ENCODE results near the gene DZIP1.

Gene DZIP1

DNA sequence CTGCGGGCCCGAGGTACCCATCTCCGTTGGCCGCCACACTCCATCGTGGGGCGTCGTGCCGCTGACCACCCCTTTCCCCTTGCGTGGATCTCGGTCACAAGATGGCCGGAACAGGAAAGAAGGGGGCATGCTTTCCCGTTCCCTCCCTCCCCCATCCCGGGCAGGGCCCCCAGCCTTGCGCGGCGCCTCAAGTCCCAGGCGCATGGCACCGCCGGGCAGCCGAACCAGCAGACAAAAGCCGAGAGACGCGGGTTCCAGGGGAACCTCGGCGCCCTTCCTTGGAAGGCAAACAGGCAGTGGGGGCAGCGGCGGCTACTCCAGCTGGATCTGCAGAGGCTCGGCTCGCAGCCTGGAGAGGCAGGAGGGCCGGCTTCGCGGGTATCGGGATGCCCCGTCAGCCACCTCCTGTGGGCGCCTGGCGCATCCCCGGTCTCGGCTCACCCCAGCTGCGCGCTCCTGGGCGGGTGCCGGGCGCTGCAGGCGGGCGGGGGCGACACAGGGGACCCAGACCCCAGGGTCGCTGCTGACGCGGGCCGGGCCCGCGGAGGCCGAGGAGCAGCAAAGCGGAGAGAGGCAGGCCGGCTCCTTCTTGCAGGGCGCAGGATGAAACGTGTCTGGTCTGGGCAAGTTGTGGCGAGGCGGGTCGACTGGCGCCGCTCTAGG is 439 bp downstream of the DZIP1 start:
- DNase-seq (ENCODE audit: low read depth in 2 of 2), result no peak

DNA sequence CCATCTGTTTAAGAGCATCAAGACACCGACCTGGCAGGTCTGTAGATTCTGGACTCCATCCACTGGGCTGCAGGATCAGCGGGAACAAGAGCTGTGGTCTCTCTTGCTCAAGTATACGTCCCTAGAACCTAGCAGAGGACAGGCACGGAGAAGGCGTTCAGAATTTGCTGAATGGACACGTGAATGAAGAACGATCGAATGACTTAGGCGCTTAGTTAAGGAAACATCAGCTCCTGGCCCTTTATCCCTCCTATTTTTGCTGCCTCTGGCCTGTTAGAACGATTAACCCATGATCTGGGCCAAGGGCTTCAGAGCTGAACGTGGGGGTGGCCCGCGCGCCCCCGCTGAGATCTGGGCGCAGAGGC is 953 bp downstream of the DZIP1 start:
- DNase-seq (ENCODE audit: low read depth in 2 of 2), result no peak

DNA sequence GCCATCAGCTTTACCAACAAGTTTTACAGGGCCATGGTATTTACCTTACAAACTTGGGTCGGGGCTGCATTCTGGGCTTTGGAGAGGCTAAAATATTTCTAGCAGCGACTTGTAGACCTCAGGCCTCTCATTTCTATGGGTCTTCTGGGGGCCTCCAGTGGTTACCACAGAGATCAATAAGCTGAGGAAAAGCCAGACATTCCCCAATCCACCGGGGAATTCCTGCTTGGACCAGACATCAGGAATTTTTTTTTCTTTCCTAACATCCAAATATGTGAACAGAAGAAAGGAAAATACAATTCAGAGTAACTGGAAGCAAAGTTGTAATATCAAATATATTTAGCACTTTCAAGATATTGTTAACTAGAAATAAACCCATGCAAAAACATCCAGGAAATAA is 1.5 kb downstream of the DZIP1 start:
- no peak for DNase-seq (ENCODE audit: low read depth in 2 of 2)

DNA sequence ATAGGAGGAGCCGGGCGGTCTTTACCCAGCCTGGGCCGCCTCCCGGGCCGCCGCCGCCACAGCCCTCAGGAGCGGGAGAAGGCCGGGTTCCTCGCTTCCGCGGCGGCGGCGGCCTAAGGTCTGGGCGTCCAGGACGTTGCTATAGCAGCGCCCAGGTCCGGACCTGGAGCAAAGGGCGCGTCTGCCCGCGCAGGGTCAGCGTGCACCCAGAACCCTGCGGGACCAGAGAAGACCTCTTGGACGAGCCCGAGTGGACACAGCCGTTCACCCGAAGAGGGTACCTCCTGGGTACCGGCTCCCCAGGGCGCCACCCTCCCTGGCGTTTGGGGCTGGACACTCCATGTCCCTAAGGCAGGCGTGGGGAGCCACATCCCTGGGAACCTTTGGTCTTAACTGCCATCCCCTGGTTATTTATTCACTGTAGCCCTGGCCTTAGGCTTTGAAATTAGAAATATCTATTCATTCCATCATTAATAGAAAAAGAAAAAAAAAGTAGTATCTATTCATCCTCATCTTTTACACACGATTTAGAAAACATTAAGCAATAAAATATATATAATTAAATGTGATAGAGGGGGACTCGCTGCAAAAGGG is 2.4 kb downstream of the DZIP1 start:
- no peak for DNase-seq (ENCODE audit: low read depth in 2 of 2)

DNA sequence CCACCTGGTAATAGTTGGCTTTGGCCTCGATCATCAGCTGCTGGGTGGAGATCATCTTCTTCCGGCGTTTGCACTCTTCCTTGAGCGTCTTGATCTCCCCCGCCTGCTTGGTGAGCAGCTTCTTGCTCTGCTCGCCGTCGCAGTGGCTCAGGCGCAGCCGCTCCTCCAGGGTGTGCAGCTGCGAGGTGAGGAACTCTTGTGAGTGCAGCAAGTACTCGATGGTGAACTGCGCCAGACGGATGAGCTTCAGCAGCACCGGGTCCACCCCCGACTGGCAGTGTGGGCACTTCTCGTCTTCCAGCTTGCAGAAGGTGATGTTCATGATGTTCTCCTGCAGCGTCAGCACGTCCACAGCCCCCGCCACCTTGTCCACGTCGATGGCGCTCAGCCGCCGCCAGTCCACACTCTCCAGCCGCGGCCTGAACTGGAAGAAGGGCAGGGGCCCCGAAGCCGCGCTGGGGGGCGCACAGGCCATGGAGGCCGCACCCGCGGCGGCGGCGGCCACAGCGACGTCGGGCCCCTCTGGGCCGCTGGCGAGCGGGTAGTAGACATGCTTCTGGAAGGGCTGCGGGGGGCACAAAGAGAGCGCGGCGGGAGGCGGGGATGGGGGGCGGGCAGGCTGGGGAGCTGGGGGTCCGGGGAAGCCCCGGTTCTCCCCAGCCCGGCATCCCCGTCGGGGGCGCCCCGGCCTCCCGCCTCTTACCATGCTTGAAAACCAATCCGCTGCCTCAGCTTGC is 3.0 kb downstream of the DZIP1 start:
- DNase-seq (ENCODE audit: low read depth in 2 of 2), result no peak

DNA sequence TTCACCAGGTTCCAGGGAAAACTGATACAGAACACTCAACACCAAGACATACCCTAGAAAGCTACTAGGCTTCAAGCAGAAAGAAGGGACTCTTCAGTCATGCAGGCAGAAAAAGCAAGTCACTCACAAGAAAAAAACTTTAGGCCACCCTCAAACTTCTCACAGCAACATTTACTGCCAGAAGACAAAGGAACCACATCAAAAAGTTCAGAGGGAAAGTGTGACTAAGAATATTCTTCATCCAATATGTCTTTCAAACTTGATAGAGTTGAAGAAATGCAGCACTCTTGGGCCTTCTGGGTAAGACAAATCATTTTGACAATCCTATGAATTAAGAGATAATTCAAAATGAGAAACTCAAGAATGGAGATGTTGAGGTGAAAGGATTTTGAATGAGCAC is 7.7 kb downstream of the DZIP1 start:
- no peak for DNase-seq (ENCODE audit: low read depth in 2 of 2)

DNA sequence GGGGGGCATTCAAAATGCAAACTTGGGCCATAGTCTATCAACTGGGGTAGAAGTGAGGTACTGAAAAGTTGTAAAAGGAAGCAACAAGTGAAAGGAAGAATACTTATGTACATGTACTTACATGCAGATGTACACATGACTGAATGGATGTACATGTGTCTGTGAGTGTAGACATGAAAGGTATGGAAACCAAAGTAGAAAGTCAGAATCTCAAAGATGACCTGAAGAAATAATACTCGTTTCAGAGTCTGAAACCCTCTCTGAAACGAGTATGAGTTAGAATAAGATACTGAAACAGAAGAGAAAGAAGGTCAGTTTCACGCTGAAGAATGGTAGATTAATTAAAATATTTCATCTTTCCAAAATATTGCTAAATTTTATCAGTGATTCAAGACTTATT is 13.9 kb downstream of the DZIP1 start:
- DNase-seq (ENCODE audit: low read depth in 2 of 2), result no peak

DNA sequence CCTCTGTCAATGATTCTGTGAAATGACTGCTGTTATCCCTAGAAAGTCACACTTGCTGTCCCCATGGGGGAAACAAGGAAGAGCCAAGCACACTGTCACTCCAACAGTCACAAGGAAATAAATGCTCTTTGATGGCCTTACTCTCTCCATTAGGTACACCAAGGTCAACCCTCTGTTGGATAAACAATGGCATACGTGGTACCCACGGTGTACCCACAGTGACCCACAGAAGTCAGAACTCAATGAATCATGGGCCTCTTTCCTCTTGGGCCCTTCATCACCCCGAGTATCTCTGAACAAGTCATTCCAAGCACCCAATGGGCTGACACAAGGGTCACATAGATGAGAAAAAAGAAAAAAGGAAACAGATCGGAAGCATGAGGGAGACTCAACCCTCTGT is 15.4 kb downstream of the DZIP1 start:
- no peak for DNase-seq (ENCODE audit: low read depth in 2 of 2)

DNA sequence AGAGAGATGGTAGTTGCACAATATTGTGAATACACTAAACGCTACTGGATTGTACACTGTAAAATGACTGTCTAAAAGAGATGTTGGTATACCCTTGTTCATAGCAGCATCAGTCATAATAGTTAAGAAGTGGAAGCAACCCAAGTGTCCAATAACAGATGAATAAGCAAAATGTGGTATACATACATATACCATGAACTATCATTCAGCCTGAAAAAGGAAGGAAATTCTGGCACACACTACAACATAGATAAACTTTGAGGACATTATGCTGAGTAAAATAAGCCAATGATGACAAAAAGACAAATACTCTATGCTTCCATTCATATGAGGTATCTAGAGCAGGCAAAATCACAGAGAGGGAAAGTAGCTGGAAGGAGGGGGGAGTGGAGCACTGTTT is 16.0 kb downstream of the DZIP1 start:
- DNase-seq (ENCODE audit: low read depth in 2 of 2), result no peak

DNA sequence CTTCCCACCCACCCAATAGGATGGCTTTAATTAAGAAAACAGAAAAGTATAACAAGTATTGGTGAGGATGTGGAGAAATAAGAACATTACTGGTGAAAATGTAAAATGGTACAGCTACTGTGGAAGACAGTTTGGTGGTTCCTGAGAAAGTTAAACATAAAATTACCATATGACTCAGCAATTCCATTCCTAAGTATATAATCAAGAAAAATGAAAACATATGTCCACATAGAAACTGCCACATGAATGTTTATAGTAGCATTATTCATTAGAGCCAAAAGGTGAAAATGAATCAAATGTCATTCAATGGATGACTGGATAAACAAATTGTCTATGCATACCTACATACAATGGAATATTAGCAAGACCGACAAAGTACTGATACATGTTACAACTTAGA is 16.9 kb downstream of the DZIP1 start:
- DNase-seq (ENCODE audit: low read depth in 2 of 2), result no peak

DNA sequence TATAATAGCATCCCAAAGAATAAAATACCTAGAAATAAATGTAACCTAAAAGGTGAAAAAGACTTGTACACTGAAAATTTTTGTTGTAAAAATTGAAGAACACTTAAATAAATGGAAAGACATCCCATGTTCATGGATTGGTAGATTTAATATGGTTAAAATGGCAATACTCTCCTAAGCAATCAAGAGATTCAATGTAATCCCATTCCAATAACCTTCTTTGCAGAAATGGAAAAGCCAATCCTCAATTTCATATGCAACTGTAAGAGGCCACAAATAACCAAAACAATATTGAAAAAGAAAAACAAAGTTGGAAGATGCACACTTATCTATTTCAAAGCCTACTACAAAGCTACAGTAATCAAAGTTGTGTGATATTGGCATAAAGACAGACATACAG is 17.7 kb downstream of the DZIP1 start:
- DNase-seq (ENCODE audit: low read depth in 2 of 2), result no peak

DNA sequence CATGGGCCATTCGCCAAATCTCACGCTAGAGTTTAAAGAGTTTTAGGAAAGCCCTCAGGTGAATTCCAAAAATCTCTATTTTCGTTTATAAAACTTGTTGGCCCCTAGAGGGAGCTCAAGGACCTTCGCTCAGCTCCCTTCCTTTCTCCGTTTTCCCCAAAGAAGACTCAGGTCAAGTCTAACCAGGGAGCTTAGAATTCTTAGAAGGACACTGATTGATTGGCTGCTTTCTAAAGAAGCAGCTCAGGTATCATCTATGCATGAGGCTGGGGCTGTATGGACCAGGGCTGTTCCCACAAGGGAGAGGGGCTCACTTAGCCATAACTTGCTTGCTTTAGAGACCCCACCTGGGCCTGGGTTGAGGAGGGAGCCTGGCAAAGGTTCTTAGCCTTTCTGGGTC is 20.5 kb downstream of the DZIP1 start:
- no peak for DNase-seq (ENCODE audit: low read depth in 2 of 2)

DNA sequence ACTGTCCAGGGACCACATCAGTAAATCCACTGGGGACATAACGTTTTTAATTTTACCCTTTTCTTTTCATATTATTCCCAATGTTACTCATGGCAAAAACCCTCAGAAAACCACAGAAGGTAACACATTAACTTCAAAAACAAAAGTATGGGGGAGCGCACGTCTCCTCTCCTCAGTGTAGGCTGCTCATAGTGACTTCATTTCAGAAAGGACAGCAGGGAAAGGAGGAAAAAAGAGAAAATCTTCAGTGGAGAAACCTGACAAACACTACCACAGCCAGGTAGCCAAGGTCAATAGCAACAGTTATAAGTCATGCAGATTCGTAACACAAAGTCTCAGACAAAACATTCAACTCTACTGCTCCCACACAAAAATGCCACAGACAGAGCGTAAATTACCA is 21.4 kb downstream of the DZIP1 start:
- DNase-seq (ENCODE audit: low read depth in 2 of 2), result no peak

DNA sequence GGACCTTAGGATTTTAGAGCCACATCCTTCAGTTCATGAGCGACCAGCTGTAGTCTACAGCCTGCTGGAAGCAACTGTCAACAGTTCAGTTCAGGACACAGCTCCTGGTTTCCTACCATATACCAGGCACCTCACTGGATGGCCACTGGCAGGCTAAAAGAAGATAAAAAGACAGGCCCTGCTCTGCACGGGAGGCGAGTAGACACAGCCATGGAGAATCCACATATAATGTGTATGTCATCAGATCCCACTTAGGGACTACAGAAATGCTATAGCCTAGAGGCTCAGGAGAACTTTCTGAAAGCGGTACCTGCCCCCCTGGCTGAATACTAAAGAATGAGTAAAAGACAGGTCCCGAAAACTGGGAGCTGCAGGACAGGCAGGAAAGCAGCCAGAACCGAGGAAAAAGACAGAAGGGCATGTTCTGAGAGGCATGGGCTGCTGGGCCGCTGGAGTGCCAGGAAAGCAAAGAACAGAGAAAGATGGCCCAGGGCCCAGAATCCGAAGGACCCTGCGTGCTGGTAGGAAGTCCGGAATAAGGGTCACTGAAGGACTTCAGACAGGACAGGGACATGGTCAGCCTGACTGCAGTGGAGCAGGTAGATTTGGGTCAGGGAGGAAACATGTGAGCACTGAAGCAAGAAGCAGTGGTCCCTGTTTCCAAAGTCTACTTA is 23.5 kb downstream of the DZIP1 start:
- no peak for DNase-seq (ENCODE audit: low read depth in 2 of 2)

DNA sequence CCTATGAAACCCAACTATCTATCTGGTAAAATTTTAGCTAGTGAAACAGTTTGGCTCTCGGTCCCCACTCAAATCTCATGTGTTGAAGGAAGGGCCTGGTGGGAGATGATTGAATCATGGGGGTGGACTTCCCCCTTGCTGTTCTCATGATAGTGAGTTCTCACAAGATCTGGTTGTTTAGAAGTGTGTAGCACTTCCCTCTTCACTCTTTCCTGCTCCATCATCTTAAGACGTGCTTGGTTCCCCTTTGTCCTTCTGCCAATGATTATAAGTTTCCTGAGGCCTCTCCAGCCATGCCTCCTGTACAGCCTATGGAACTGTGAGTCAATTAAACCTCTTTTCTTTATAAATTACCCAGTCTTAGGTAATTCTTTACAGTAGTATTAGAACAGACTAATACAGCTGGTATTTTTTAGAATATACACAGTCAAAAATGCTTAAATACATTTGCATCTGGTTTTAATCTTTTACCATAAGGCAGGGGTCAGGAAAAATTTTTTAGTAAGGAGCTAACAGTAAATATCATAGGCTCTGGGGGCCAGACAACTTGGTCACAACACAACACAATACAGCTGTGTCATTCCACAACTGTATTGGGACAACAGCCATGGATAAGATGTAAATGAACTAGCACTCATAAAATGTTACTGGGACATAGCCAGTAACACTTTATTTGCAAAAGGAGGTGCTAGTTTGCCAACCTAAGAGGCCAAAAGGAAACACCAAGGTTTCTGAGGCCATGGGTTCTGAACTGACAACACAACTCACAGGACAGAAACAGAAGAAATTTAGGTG is 24.3 kb downstream of the DZIP1 start:
- DNase-seq (ENCODE audit: low read depth in 2 of 2), result no peak

DNA sequence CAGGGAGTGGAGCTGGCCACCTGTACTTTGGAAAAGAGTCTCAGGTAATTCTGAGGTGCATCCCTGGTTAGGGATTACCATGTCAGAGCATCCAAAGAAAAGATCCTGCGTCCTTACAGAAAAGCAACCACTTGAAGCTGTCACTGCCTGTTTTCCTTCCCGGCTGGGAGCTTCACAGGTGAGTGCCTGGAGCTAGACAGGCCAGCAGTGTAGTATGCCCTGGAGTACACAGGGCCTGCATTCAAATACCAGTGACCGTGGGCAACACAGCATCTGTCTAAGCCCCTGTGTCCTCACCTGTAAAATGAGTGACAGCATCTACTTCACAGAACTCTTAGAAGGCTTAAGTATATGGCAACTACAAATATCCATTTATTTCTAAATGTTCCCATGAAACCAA is 29.0 kb downstream of the DZIP1 start:
- no peak for DNase-seq (ENCODE audit: low read depth in 2 of 2)

DNA sequence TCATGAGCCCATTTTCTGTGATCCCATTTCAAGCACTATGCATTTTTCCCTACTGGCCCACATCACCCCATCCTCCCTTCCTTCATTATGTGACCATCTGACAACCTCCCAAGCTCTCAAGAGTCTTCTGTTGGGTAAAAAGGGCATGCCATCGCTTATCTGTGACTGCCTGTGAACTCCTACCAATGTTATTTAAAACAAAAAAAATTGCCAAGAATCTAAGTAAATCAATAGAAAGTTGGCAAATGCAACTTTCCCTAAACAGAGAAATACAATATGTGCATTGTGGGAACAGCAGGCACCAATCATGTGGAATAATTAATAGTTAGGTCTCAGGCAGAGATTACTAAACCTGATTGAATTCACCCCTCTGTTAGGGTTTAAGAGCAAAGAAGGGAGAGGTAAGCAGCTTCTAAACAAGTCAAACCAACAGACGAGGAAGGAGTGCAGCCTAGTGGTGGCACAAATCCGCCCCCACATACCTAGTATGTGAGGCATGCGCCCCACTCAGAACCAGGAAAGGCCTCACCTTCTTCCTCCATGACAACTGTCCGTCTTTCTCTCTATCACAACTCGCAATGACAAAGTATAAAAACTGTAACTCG is 29.8 kb downstream of the DZIP1 start:
- DNase-seq (ENCODE audit: low read depth in 2 of 2), result no peak

DNA sequence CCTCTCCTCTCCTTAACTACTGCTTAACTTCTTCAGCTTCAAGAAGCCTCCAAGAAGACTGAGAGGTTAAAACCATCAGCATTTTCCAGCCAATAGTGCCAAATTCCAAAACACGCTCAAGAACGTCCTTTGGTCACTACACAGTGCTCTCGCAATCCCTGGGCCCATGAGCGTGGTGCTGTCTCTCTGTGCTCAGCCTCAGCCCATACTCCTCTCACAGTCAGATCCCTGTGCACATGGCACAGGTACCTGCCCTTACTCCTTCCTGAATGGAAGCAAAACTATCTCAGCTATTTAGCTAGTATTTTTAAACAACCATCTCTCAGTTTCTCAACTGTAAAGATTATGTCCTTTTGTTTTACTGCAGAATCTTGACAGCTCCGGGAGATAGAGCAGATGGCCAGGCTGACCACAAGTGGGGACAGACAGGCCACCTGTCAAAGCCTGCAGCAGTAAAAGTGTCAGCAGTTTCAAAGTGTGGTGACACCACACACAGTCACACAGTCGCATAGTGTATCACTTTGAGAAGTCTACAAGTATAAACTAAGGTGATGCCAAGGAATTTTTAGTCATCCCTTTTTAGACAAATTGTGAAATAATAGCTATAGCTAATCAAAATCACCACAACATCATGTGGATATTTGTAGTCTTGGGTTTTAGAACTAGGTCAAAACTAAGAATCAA is 35.7 kb downstream of the DZIP1 start:
- no peak for DNase-seq (ENCODE audit: low read depth in 2 of 2)

DNA sequence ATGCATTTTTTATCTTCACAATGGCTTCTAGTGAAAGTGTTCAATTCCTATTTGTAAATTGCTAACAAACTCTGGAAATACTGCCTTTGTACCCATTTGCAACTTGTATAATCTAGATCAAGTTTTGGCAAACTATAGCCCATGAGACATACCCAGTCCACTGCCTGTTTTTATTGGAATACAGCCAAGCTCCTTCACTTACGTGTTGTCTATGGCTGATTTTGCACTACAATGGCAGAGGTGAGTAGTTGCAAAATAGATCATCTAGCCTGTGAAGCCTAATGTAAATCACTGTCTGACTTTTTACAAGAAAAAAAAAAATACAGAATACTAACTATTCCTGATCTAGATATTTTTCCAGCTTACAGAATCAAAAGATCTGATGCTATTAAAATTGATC is 37.1 kb downstream of the DZIP1 start:
- no peak for DNase-seq (ENCODE audit: low read depth in 2 of 2)

DNA sequence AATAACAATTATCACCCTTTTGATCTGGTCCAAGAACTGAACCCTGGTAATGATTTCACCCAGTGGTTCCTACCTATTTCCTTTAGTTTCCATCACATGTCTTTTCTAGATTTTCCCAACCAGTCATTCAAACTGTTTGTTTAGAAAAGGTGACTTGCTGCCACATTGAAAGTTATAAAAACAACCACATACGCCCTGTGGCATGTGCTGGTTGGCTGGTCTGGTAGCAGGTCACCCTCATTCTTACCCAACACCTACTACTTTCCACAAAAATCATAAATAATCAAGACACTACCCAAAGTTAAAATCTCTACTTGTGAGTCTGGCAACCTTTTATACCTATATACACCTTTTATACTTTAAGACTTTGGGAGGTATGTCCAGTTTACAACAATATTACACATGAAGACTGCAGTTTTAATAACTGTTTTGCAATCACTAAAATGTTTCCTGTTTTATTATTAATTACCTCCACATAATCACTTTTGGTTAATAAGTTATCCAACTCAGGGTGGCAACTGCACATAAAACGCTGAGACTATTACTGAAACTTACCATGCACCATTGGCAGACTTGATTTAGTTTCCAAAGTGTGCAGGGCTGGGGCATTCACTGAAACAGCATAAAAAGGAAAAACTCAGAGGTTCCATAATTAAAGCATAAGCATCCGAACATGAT is 38.9 kb downstream of the DZIP1 start:
- no peak for DNase-seq (ENCODE audit: low read depth in 2 of 2)

DNA sequence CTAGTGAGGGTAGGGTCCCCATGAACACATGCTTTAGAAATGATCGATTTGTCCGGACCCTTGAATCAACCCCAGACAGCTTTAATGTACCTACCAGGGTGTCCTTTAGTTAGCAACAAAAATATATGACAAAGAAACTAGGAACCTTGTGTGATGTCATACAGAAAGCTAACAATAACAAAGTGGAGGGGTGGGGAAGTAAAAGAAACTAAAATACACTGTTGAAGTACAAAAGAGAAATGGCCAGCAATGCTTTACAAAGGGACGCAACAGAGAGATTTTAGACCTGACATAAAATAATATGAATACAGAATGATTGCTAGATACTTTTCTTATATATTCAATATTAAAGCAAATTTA is 40.0 kb downstream of the DZIP1 start:
- no peak for DNase-seq (ENCODE audit: low read depth in 2 of 2)

All from stimulated activated CD8-positive, alpha-beta memory T cell treated with anti-CD3 and anti-CD28 coated beads, Interleukin-7, amount 100 ng/mL, for 1 hour (primary cell).